Hindlimb muscle (tissue), 1 donor: ENCODE data around the gene CSTB. TPM values are rescaled to one million over a fixed set of nuclear protein-coding genes. Genes with fewer than 3 reads are reported as not detected.
A peak's percentile ranks its signal among the peaks of the same experiment; 100 is the strongest.

ENCODE experiments used
- DNase-seq: peaks from one replicate; pipeline ENCODE4 v3.0.0-alpha.2; 2013
- polyA plus RNA-seq: library from polyadenylated mRNA; unstranded; fragments of 120-200 nt; gene quantifications from one replicate; pipeline ENCODE4 v1.2.1, GENCODE V29; 2013; ENCODE audit not compliant: insufficient read length

Gene CSTB
- polyA plus RNA-seq, 1 donor, result 21.7 TPM

DNA sequence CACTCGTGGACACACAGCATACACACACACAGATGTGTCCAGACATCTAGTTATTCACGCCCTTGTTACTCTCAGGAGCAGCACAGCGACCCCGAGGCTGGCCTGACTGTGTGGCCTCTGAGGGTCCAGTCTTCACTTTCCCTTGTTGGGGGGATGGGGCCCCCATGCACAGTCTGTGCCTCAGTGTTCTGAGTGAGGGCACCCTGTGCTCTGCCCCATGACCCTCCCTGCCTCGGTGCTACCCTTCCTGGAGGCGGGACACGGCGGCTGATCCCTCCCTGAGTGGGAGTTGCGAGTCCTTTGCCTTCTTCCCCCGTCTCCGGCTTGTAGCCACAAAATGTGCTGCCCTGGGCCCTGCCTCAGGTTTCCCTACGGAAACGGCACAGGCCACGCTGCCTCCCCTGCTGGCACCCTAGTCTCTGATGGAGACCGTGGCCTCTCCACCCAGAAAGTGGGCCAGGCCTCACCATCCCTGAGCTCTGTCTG is 8.6 kb downstream of the CSTB start:
- DNase-seq, result no peak

DNA sequence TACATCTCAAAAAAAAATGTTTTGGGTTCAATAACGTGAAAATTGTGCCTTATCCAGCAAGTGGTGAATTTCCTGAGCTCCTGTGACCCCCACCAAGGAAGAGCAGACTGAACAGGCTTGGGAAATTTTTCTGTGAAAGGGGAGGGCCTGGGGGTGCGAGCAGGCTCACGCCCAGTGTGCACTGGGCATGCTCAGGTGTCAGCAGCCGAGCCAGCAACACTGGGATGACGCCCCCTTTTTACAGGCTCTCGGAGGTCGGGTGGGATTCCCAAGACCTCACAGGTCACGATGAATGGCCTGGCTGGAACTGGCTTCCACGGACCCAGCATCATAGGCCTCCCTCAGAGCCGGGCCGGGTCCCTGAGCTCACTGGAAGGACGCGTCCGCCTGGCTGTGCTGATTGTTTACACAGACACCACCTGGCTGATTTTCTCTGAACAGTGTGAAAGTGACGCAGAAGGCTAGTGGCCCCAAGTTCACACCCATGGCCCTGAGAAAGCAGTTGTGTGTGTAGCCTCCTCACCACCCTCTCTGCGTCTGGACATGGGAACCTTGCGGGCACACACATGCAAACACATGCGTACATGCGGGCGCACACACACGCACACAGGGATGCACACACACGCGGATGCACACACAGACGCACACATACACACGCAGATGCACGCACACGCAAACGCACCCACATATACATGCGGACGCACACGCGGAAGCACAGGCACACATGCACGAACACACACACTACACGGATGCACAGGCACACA is 9.2 kb downstream of the CSTB start:
- no peak for DNase-seq

DNA sequence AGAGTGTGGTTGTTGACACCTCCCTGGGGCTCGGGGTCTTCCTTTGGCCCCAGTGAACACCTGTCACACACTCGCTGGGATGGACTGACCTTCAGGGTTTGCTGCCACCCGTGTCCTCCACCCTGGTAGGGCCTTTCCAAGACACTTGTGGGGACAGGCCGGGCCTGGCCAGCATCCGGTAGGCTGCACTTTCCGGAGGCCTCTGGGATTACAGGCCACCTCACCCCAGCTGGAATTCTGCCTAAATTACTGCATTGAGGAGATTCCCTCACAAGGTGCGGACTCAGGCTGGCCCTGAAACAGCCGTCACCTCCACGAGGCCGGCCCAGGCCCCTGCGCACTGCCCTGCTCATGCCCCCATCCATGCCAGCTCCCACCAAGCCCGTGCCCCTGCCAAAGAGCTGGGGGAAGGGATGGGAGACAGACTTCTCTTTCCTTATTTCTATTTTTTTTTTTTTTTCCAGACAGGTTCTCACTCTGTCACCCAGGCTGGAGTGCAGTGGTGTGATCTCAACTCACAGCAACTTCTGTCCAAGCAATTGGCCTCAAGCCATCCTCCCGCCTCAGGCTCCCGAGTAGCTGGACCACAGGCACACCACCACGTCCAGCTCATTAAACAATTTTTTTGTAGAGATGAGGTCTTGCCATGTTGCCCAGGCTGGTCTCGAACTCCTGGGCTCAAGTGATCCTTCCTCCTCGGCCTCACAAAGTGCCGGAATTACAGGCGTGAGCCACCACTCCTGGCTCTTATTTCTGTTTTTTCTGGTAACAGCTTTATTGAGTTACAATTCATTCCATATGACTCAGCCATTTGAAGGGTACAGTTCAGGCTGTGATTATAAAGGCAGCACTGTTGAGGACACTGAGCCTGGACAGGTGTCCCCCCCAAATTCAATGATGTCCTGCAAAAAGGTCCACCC is 11.3 kb downstream of the CSTB start:
- no peak for DNase-seq

DNA sequence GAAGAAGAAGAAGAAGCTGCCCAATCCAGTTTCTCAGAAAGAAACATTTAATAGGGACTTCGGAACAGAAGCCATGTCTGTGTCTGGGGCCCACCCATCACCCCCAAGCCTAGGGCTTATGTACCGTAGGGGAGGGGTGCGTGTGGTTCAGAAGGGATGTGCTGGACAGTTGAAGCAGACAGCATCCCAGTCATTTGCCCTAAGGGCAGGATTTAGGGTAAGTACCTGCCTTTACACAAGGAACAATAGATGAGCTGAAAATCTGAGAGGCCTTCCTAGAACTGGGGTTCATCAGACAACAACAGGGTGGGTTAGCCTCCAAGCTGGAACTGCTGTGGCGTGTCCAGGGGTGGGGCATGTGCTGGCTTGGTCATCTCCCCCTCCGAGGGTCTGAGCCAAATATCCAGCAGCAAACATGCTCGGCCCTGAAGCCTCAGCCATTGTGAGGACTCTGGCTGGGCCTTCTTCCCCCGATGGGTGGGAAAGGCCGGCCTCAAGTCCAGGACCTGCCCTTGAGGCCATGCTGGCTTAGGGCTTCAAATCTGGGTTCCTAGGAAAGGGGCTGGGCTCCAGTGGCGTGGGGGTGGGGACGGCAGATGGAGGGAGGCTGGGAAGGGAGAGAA is 12.1 kb downstream of the CSTB start:
- DNase-seq, result no peak

DNA sequence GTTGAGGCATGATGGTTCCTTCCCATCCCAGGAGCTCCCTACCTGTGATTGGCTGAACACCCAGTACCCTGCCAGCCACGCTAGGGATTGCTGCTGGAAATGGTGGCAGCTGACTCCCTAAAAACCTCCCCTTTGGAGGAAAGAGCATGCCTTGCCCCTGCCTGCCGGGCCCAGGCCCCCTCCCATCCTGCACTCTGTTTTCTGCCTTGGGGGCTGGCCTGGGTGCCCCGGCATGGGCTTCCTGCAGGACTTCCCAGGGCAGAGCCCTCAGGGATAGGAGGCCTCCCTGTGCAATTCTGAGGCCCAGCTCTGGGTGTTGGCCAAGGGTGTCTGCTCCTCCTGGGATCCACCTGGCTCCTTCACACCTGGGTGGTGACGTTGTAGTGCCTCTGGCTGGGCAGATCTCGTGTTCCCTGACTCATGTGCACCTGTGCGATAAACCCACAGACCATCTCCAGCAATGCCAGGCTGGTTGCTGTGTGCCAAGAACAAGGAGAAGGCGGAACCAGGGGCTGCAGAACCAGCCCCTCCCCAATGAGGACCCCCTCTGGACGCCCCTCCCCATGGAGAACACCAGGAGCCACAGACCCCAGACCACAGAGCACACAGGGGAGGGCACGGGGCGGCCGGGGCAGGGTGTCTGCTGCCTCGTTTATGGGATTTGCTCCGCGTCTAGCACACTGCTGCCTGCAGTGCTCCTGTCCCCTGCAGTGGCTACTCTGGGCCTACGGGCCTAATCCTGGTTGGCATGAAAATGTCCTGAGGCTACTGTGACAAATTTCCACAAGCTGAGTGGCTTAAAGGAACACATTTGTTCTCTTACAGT is 13.6 kb downstream of the CSTB start:
- no peak for DNase-seq

DNA sequence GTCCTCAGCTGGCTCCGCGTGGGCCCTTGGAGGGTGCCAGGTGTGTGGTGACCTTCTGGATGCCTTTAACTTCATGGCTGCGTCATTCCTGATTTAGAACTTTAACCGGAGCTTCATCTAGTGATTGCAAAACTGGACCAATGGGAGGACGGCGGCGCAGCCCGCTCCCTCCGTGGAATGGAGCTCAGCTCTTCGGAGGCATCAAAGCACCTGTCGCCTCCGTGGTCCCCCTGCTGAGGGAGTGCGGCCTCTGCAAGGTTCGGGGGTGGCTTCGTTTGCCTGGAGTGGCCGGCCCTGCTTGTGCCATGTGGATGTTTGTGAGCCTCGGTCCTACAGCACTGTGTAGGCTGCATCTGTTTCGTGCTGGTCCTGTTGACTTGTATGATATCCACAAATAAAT is 14.2 kb downstream of the CSTB start:
- DNase-seq, result no peak

DNA sequence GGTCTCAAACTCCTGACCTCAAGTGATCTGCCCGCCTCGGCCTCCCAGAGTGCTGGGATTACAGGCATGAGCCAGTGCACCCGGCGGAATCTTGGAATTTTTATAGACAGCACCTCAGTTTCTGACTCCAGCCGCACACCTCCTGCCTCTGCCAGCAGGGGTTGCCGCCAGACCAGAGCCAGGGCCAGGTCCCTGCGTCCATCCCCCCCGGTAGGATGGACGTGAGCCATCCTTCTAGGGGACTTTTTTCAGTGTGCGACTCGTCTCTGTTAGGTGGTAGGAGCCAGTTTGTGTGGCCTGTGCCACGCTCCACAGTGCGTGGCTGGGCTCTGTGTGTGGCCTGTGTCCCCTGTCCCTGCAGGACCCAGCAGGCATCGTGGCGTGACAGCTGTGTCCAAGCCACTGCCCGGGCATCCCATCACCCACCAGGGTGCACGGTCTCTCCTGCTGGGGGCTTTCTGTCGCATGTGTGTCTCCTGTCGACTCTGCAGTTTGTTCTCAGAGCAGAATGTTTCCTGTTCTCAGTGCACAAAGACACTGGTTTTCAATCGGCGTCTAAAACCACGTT is 15.6 kb downstream of the CSTB start:
- no peak for DNase-seq

DNA sequence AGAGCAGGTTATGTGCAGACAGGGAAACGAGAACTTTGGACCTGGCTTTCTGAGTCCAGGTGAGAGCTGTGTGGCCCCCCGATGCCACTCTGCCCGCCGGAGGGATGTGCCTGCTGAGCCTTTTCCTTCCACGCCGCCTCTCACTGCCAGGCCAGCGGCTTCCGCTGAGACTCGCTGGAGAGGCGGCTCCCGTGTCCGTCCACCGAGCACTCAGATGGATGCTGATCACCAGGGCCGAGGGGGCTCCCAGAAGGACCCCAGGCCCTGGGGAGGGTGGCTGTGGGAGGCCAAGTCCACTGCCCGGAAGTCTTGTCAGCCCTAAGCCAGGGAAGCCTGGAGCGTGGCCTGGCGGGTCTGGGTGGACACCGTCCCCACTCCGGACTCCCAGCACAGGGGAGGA is 16.5 kb downstream of the CSTB start:
- DNase-seq, result no peak

GRCh38 chr21:43758811-43759210 is 17.3 kb downstream of the CSTB start:
- DNase-seq, result no peak

GRCh38 chr21:43758111-43758641 is 17.9 kb downstream of the CSTB start:
- peak; percentile 57 for DNase-seq

DNA sequence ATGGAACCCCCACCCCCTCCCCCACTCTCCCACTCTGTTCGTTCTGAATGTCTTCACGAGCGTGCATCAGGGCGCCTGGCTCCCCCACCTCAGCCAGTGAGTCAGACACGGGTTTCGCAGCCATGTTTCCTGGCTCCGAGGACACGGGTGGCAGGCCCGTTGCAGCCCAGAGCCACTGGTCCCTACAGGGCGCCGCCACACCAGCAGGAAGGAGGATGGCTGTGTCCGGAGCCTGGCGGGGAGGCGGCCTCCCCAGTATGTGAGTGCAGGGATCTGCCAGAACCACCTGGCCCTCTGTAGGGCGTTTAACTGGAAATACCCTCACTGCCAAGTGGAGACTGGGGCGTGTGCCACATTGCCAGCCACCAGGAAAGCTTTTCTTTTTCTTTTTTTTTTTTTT is 18.5 kb downstream of the CSTB start:
- no peak for DNase-seq

DNA sequence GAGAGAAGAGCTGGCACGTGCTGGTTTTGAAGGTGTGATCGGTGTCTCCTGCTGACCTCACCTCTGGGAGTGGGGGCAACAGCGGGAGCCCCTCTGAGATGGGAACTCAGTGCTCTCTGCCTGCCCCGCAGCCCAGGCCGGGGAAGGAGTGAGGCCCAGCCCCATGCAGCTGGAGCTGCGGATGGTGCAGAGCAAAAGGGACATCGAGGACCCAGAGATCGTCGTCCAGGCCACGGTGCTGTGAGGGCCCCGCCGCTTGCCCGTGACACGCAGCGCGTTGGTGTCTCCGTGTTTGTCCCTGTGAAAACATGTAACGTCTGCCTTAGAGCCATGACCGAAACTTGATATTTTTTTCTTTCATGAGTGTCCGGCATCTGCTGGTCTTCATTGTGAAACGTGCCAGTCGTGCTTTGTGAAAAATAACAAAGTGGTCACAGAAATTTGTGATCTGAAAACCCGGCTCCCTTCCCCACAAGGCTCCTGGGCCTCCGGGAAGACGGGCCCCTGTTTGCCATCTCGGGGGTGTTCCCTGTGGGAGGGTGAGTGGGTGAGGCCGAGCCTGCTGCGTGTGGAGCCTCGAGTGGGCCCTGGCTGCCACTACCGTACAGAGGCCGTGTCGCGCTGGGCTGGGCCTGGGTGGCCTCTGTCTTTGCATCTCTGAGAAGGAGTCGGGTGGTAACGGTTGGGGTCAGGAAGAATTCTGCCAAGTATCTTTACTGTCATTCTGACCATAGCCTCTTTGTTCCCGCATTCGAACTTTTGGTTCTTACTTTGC is 20.1 kb downstream of the CSTB start:
- no peak for DNase-seq

DNA sequence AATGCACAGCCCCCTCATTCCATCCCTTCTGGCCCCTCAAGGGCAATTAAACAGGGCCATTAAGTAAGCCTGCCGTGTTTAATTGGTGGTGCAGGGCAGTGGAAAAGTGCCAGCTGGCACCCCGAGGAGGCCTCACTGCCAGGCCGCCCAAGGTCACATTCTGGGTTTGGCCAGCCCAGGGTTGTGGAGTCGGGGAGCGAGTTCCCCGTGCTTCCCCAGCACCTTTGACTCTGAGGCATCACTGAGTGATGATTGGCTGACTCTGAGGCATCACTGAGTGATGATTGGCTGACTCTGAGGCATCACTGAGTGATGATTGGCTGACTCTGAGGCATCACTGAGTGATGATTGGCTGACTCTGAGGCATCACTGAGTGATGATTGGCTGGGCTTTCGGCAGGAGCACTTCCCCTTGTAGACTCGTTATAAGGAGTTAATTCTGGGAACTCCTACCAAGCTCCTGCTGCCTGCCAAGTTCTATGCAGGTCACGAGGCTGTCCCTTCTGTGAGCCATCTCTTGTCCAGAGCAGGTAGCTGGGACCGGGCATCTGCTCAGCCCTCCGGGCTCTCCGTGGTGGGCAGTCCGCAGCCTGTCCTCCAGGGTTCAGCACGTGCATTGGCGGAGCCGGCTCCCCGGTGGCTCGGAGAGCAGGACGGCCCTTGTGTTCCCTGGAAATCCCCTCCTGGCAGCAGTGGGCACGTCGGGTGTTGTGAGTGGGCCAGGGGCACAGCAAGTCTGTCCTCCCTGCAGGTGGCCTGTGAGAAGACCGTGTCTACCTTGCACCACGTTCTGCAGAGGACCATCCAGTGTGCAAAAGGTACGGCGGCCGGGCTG is 20.9 kb downstream of the CSTB start:
- no peak for DNase-seq

GRCh38 chr21:43753439-43753799 is 22.7 kb downstream of the CSTB start:
- DNase-seq, result no peak

DNA sequence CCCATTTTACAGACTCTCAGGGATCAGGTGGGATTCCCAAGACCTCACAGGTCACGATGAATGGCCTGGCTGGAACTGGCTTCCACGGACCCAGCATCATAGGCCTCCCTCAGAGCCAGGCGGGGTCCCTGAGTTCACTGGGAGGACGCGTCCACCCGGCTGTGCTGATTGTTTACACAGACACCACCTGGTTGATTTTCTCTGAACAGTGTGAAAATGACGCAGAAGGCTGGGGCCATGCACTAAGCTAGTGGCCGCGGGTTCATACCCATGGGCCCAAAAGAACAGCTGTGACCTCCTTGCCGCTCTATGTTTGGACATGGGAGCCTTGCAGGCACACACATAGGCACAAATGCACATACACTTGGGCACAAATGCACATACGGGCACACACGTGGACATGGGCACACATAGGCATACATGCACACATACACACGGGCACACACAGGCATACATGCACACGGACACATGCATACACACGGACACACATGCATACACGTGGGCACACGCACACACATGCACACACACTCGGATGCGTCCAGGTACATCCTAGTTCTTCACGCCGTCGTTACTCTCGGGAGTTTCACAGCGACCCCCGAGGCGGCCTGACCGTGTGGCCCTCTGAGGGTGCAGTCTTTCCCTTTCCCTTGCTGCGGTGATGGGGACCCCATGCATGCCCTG is 23.2 kb downstream of the CSTB start:
- DNase-seq, result no peak

DNA sequence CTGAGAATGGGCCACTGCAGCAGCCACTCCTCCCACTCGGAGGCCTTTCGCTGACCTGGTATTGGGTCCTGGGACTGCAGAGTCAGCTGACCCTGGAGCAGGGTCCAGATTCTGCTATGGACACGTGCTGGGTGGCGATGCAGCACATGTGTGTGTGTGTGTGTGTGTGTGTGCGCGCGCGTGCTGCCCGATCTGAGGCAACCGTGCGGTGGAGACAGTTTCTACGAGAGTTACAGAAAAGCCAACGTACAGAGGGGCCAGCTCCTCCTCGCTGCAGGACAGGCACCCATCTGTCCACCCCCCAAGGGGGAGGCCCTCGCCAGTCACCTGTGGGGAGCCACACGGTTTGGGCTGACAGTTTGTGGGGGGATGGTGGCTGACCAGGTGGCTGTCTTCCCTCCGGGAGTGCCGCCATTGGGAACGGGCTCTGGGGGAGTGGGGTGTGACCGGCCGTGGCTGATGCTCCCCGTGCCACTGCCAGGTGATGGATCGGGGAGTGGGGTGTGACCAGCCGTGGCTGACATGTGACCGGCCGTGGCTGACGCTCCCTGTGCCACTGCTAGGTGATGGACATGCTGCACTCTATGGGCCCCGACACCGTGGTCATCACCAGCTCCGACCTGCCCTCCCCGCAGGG is 24.0 kb downstream of the CSTB start:
- DNase-seq, result no peak

DNA sequence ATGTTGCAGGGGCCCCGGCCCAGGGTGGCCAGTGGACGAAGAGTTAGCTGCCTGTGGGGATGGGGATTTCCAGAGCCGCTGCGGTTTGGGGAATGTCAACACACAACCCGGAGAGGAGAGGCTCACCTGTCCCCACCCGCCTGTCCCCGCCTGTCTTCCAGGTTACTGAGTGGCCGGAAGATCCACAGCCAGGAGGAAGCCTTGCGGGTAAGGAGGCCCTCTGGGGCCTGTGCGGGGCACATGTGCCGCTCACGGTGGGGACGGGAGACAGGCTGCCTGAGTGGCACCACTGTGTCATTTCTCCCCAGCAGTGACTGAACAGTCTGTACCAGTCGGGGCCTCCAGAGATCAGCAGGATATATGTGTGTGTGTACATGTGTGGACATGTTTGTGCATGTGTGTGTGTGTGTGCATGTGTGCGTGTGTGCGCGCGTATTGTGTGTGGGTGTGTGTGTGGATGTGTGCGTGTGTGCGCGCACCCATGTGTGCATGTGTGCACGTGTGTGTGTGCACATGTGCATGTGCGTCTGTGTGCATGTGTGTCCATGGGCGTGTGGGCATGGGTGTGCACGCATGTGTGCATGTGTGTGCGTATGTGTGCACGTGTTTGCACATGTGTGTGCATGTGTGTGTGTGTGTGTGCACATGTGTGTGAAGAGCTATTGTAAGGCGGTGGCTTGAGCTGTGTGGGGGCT is 25.6 kb downstream of the CSTB start:
- DNase-seq, result no peak

GRCh38 chr21:43749651-43750262 is 26.4 kb downstream of the CSTB start:
- no peak for DNase-seq
